GM18870 (cell line): Measurements from ENCODE around the gene GPR161.
A peak's percentile ranks its signal among the peaks of the same experiment; 100 is the strongest.

Experiments used
- ATAC-seq: cut with Tn5 transposase; IDR thresholded peaks from one replicate; pipeline ENCODE4 v1.9.1; 2021; ENCODE audit warnings: moderate library complexity; ENCODE audit not compliant: unreplicated experiment

The GPR161 gene

GRCh38 chr1:168148916-168149315 is 12.2 kb upstream of the GPR161 start:
- ATAC-seq: peak; percentile 79

DNA sequence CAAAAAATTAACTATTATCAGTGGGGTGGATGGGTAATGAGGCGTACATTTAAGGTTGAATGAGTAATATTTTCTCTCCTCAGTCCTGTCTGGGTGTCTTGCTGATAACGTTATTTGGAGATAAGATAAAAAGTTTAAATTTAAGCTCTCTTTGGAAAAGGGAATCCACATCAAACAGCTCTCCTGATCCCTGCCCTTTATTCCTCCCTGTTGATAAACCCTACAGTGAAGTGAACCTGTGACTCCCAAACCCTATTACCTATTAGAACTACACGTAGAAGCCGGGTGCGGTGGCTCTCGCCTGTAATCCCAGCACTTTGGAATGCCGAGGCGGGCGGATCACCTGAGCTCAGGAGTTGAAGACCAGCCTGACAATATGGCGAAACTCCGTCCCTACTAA is 9.9 kb upstream of the GPR161 start:
- no peak for ATAC-seq

DNA sequence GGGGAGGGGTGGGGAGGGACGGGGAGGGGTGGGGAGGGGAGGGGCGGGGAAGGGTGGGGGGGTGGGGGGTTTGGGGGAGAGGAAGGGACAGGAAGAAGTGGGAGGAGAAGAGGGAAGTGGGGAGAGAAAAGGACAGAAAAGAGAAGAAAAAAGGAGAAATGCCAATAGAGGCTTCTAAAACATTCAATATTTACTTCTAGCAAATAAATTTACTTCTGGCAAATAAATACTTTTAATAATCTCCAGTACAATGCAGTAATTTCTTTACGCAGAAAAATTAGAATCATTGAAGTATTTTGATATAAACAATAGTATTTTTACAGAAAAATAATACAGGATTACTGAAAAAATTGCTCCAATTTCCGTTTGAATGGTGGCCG is 9.4 kb upstream of the GPR161 start:
- ATAC-seq: no peak

DNA sequence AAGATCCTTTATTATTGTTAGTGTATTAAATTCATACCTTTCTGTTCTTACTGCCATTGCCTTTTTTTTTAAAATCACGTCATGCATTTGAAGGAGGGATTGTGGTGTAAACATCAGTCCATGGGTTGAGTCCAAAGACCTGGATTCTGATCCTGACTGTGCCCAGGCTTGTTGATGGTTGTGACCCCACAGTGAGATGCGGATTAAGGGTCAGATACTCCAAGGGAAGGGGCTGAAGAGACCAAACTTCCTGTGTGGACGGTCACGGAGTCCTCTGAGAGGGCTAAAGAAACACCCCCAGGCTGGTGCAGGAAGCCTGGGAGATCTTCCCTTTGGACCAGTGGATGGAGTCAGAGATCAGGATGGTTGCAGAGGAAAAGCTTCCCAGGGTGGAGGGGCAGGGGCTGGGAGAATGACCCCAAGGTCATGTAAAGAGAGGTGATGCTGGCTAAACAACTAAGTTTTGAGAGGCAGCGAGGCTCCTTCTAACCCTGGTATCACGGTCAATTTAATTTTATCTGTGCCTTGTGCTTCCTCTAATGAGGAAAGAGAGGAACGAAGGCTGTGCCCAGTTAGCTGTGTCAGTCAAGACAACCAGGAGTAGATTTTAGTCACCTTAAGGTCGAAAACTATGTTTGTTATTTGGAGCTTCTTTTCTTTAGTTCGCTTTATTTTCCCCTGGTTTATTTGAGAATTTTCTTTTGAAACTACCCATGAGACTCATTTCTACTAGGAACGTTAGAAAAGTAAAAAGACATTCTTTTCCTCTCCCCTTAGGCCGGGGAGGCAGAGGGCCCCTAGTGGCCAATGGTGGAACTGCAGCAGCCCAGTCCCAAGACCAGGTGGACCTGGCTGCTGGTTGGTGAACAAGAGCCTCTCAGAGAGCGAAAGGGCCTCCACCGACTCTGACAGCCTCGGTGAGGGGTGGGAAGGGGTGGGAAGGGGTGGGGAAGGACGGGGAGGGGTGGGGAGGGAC is 8.7 kb upstream of the GPR161 start:
- ATAC-seq: peak; percentile 84

DNA sequence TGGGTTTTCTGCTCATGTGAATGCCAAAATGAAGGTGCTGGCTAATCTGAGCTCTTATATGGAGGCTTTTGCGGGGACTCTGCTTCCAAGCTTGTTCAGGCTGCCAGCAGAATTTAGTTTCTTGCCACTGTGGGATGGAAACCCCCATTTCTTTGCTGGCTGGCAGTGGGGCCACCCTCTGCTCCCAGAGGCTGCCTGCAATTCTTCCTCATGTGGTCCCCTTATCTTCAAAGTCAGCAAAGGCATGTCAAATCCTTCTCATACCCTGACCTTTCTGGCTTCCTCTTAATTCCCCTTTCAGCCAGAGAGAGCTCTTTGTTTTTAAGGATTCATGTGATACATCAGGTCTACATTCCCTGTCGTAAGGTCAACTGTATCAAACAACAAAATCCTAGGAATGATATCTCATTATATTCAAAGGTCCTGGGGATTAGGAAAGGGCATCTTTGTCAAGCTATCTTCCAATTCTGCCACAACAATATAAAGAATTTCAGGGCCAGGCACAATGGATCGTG is 5.2 kb upstream of the GPR161 start:
- no peak for ATAC-seq

GRCh38 chr1:168139070-168139469 is 2.3 kb upstream of the GPR161 start:
- no peak for ATAC-seq

DNA sequence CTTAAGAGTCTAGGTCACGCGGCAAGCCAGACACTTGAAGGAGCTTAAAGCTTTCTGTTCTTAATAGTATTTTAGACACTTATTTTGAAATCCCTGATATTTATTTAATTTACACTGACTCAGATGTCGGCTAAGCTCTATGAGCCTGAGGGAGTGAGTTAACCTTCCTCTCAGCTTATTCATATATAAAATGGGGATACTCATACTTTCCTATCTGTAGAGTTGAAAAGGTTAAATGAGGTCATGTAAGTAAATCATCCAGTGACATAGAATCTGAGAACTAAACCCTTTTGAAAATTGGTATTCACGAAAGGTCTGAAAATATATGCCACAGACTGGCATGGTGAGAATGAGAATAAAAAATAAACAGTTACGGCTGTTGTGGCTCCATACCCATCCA is 1.4 kb upstream of the GPR161 start:
- ATAC-seq: no peak

DNA sequence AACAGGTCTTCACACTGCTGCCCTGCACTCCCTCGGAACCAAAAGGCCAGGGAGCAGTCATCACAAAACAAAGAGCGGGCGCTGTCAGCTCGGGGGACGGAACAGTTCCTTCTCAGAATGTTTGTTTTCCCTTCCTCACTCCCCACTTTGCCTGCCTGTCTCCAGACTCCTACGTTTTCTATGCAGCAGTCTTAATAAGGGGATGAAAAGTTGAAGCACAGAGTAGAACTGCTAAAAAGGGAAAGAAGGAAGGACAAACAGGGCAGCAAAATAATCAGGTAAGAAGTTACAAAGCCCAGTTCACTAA is 738 bp upstream of the GPR161 start:
- no peak for ATAC-seq

GRCh38 chr1:168135921-168136708 is 615 bp downstream of the GPR161 start:
- ATAC-seq: no peak

GRCh38 chr1:168135116-168135920 is 1.4 kb downstream of the GPR161 start:
- ATAC-seq: no peak

GRCh38 chr1:168134642-168135041 is 2.1 kb downstream of the GPR161 start:
- ATAC-seq: no peak

GRCh38 chr1:168134132-168134531 is 2.6 kb downstream of the GPR161 start:
- ATAC-seq: no peak

GRCh38 chr1:168129933-168130332 is 6.8 kb downstream of the GPR161 start:
- ATAC-seq: no peak

- ATAC-seq: no peak
Observed at GRCh38 chr1:168127503-168127902, 9.2 kb downstream of the GPR161 start.

DNA sequence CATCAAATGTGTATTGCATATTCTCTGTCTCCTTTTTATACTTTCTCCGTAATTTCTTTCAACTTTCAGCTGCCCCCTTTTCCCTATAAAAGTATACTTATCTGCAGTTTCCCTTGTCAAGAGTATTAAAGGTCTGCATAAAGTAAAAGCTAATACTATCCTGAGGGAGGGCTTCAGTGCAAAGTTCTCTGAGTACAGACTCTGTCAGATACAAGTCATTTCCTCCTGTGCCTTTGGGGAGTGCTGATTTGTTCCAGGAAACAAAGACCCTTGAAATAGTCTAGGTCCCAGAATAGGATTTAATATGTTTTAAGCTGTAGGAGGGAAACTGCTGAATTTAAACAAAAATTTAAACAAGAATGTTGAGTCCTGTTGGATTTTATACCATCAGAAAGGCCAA is 11.7 kb downstream of the GPR161 start:
- no peak for ATAC-seq

- ATAC-seq: no peak
Observed at GRCh38 chr1:168121401-168122011, 15.2 kb downstream of the GPR161 start.

GRCh38 chr1:168119750-168120149 is 17.0 kb downstream of the GPR161 start:
- no peak for ATAC-seq

- ATAC-seq: no peak
Observed at GRCh38 chr1:168116327-168116799, 20.4 kb downstream of the GPR161 start.

DNA sequence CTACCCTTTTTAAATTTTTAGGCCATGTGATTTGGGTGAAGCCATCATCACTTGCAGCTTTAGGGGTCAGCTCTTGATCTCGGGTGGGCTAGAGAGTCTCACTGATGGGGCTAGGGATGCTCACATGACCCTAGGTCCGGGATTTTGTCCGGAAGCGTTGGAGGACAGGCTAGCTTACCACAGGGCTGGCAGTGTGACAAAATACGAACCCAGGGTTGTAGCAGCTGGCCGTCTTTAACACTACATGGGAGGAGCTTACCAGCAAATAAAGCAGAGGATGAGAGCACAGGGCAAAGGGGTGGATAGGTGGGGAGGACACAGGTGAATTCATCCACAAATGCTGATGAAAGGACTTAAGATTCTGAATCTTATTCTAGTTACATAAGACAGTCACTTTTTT is 21.9 kb downstream of the GPR161 start:
- no peak for ATAC-seq

DNA sequence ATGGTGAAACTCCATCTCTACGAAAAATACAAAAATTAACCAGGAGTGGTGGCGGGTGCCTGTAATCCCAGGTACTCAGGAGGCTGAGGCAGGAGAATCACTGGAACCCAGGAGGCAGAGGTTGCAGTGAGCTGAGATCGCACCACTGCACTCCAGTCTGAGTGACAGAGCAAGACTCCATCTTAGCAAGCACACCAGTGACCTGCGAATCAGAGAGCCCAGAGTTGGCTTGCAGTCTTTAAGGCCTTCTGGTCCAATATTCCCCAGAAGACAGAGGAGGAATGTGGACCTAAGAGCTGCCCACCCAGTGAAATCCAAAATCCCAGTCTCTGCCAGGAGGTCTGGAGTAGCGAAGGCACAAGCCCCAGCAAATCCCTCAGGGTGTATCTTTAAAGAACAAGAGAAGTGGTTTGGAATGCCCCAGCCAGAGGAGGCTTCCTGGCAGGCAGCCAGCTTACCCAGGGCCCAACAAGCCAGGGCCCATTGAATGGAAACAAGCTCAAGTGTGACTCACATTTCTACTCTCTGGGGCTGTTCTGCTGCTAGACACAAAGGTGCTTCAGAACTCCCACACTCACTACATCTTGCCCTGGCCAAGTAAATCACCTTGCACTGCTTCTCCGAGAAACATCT is 23.9 kb downstream of the GPR161 start:
- no peak for ATAC-seq
